ENCODE measurements around the gene FBLN7.

DNA sequence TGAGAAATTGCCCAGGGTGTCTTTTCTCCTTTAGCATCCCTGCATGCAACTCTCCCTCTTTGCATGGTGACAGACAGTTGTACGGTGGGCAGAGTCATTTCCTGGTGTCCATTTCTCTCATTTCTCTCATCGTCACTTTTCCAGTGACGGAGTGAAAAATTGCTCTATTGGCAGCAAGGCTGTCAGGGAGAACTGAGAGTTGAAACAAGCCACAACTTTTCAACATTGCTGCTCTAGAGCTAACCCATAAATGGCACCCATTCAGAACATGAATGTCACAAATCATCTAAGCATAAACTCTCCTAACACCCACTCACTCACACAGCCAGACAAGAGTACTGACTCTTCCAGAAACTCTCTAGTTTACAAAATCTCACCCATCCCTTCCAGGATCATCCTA is 61.0 kb downstream of the FBLN7 start:
- TF ChIP-seq, protein P1, sequence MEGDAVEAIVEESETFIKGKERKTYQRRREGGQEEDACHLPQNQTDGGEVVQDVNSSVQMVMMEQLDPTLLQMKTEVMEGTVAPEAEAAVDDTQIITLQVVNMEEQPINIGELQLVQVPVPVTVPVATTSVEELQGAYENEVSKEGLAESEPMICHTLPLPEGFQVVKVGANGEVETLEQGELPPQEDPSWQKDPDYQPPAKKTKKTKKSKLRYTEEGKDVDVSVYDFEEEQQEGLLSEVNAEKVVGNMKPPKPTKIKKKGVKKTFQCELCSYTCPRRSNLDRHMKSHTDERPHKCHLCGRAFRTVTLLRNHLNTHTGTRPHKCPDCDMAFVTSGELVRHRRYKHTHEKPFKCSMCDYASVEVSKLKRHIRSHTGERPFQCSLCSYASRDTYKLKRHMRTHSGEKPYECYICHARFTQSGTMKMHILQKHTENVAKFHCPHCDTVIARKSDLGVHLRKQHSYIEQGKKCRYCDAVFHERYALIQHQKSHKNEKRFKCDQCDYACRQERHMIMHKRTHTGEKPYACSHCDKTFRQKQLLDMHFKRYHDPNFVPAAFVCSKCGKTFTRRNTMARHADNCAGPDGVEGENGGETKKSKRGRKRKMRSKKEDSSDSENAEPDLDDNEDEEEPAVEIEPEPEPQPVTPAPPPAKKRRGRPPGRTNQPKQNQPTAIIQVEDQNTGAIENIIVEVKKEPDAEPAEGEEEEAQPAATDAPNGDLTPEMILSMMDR (IDR thresholded peaks at IDR 0.05; ENCODE audit: poor library complexity): no peak
- TF ChIP-seq EZH2 (IDR thresholded peaks at IDR 0.05; ENCODE audit: borderline replicate concordance): no peak

All from hepatocyte (in vitro differentiated cells).